ENCODE measurements around the gene TMEM245. TPM values are rescaled to one million over a fixed set of nuclear protein-coding genes. Genes with fewer than 3 reads are reported as not detected.

The TMEM245 gene
- total and polyA plus RNA-seq, 2 of the 13 experiments (the other 11 are each of a cell fraction or from before 2014, with no cell fraction given): 53.5 to 55.4 TPM

GRCh38 chr9:109012009-109012875, 107.5 kb downstream of the TMEM245 start (continued):
- TF ChIP-seq ZNF646 (CRISPR knock-in tag; IDR thresholded peaks at IDR 0.05): no peak
- no peak for TF ChIP-seq ZNF552 (CRISPR knock-in tag; IDR thresholded peaks at IDR 0.05; ENCODE audit: borderline replicate concordance)
- no peak for TF ChIP-seq HDAC2 (CRISPR knock-in tag; IDR thresholded peaks at IDR 0.05)
- TF ChIP-seq POGK (CRISPR knock-in tag; conservative IDR thresholded peaks at IDR 0.05): no peak
- TF ChIP-seq ZMYM3 (CRISPR knock-in tag; IDR thresholded peaks at IDR 0.05): no peak
- no peak for TF ChIP-seq HOMEZ (CRISPR knock-in tag; IDR thresholded peaks at IDR 0.05; ENCODE audit: low read depth)
- TF ChIP-seq JDP2 (CRISPR knock-in tag; IDR thresholded peaks at IDR 0.05; ENCODE audit: borderline replicate concordance): no peak
- no peak for TF ChIP-seq ZNF691 (CRISPR knock-in tag; IDR thresholded peaks at IDR 0.05; ENCODE audit: borderline replicate concordance, low read depth)
- TF ChIP-seq SPEN (CRISPR knock-in tag; IDR thresholded peaks at IDR 0.05; ENCODE audit: low read depth): no peak
- no peak for TF ChIP-seq TBX3 (IDR thresholded peaks at IDR 0.05; ENCODE audit: borderline replicate concordance)
- no peak for TF ChIP-seq HNRNPUL1 (IDR thresholded peaks at IDR 0.05; ENCODE audit: low read depth, low read length)
- TF ChIP-seq HMGXB3 (CRISPR knock-in tag; IDR thresholded peaks at IDR 0.05; ENCODE audit: borderline replicate concordance): no peak

Data from HepG2 (cell line).